IMR-90 (cell line): ENCODE results near the gene DUOX2. TPM values are rescaled to one million over a fixed set of nuclear protein-coding genes. Genes with fewer than 3 reads are reported as not detected.
A peak's percentile ranks its signal among the peaks of the same experiment; 100 is the strongest.

Experiments used
- ATAC-seq: fragments of 200-7000 bp; cut with Tn5 transposase; 2 replicates; pipeline ENCODE4 v1.9.1; 2020; ENCODE audit warnings: low read depth, mild to moderate bottlenecking, moderate library complexity
- BruUV-seq: library from RNA; stranded (reverse); fragments of 400-500 nt; replicated peaks from 2 replicates; lab custom pipeline; 2021; lab: Mats Ljungman, UMichigan
- CTCF ChIA-PET: fragments of 300-600 bp; formaldehyde crosslinking; extraction: SDS; loops from one replicate; lab custom pipeline; 2021; ENCODE audit warnings: antibody characterized with exemption; lab: Yijun Ruan, JAX
- POLR2A ChIA-PET: fragments of 300-600 bp; sonication (Branson Sonifier 250); formaldehyde crosslinking; loops from one replicate; lab custom pipeline; 2022; ENCODE audit warnings: antibody characterized with exemption; ENCODE audit not compliant: unreplicated experiment; lab: Charles Lee
- DNase-seq: peaks from one replicate; pipeline ENCODE4 v3.0.0; 2013
- H2AFZ ChIP-seq: replicated peaks from 2 replicates; pipeline ENCODE3; 2013; ENCODE audit warnings: low read length, mild to moderate bottlenecking; ENCODE audit not compliant: poor library complexity
- H2AK5ac ChIP-seq: 2 replicates; pipeline ENCODE4 v1.6.1; 2013; ENCODE audit warnings: low read depth, low read length, inconsistent platforms
- H2AK9ac ChIP-seq: replicated peaks from 2 replicates; pipeline ENCODE3; 2013; ENCODE audit warnings: mild to moderate bottlenecking, low read depth, low read length, moderate library complexity; ENCODE audit not compliant: poor library complexity
- H2BK120ac ChIP-seq: 2 replicates; pipeline ENCODE4 v1.6.1; 2013; ENCODE audit warnings: low read depth, low read length, inconsistent platforms
- H2BK15ac ChIP-seq: 3 replicates; pipeline ENCODE4 v1.6.1; 2013; ENCODE audit warnings: low read depth, low read length, inconsistent platforms
- H2BK20ac ChIP-seq: 2 replicates; pipeline ENCODE4 v1.6.1; 2013; ENCODE audit warnings: low read depth, mild to moderate bottlenecking, inconsistent platforms, low read length, moderate library complexity
- H2BK5ac ChIP-seq: 2 replicates; pipeline ENCODE4 v1.6.1; 2013; ENCODE audit warnings: mild to moderate bottlenecking, low read depth, low read length, inconsistent platforms; ENCODE audit not compliant: poor library complexity, severe bottlenecking
- H3K14ac ChIP-seq: replicated peaks from 2 replicates; pipeline ENCODE4 v1.6.1; 2013; ENCODE audit warnings: low read depth, low read length, inconsistent platforms
- H3K18ac ChIP-seq: 2 replicates; pipeline ENCODE4 v1.6.1; 2013; ENCODE audit warnings: low read depth, low read length, control low read depth
- H3K23ac ChIP-seq: 2 replicates; pipeline ENCODE4 v1.6.1; 2013; ENCODE audit warnings: low read depth, low read length, inconsistent platforms
- H3K27ac ChIP-seq: 2 replicates; pipeline ENCODE4 v1.5.1; 2013; ENCODE audit warnings: mild to moderate bottlenecking, control low read depth, low read length; ENCODE audit not compliant: insufficient read depth
- H3K27me3 ChIP-seq: 2 replicates; pipeline ENCODE4 v1.6.1; 2013; ENCODE audit warnings: low read length; ENCODE audit not compliant: control insufficient read depth, insufficient read depth
- H3K36me3 ChIP-seq: 2 replicates; pipeline ENCODE4 v1.6.1; 2013; ENCODE audit warnings: low read length, mixed read lengths; ENCODE audit not compliant: control insufficient read depth, insufficient read depth
- H3K4ac ChIP-seq: 2 replicates; pipeline ENCODE4 v1.6.1; 2013; ENCODE audit warnings: low read depth, low read length, inconsistent platforms
- H3K4me1 ChIP-seq: 2 replicates; pipeline ENCODE4 v1.6.1; 2013; ENCODE audit warnings: low read length, mixed read lengths; ENCODE audit not compliant: control insufficient read depth, insufficient read depth
- H3K4me2 ChIP-seq: 2 replicates; pipeline ENCODE4 v1.6.1; 2013; ENCODE audit warnings: low read depth, mild to moderate bottlenecking, control low read depth, low read length, moderate library complexity
- H3K4me3 ChIP-seq: 2 replicates; pipeline ENCODE4 v1.5.1; 2013; ENCODE audit warnings: low read depth, mild to moderate bottlenecking, control low read depth, low read length, moderate library complexity; ENCODE audit not compliant: insufficient read depth
- H3K56ac ChIP-seq: 2 replicates; pipeline ENCODE4 v1.6.1; 2013; ENCODE audit warnings: low read length, inconsistent platforms; ENCODE audit not compliant: insufficient read depth; ENCODE audit errors: extremely low read depth
- H3K79me1 ChIP-seq, 2 experiments: 2 replicates each; pipeline ENCODE4 v1.6.1; 2013; ENCODE audit warnings: low read length in 2 of 2, inconsistent platforms in 1 of 2, low read depth in 1 of 2
- H3K9ac ChIP-seq: 2 replicates; pipeline ENCODE4 v1.6.1; 2013; ENCODE audit warnings: low read depth, low read length, control low read depth
- H3K9me1 ChIP-seq: 2 replicates; pipeline ENCODE4 v1.6.1; 2013; ENCODE audit warnings: low read length, inconsistent platforms; ENCODE audit not compliant: insufficient read depth
- H3K9me3 ChIP-seq: 2 replicates; pipeline ENCODE4 v1.6.1; 2013; ENCODE audit warnings: low read length; ENCODE audit not compliant: control insufficient read depth, insufficient read depth
- H4K20me1 ChIP-seq: 2 replicates; pipeline ENCODE4 v1.6.1; 2013; ENCODE audit warnings: low read length, inconsistent platforms; ENCODE audit not compliant: insufficient read depth
- H4K5ac ChIP-seq: 2 replicates; pipeline ENCODE4 v1.6.1; 2013; ENCODE audit warnings: mild to moderate bottlenecking, low read depth, low read length, control low read depth
- H4K8ac ChIP-seq, 2 experiments: 2 replicates each; pipeline ENCODE4 v1.6.1; 2013; ENCODE audit warnings: low read depth in 2 of 2, low read length in 2 of 2, control low read depth in 1 of 2, inconsistent platforms in 1 of 2
- H4K91ac ChIP-seq: 2 replicates; pipeline ENCODE4 v1.6.1; 2013; ENCODE audit warnings: low read depth, low read length, inconsistent platforms; ENCODE audit not compliant: insufficient read depth
- BHLHE40 ChIP-seq: fragments of 150-350 bp; IDR thresholded peaks from 2 replicates; pipeline ENCODE4 v1.6.1; 2016; ENCODE audit warnings: mild to moderate bottlenecking, low read depth, low read length
- CEBPB ChIP-seq: IDR thresholded peaks from 2 replicates; pipeline ENCODE4 v1.6.1; 2012; ENCODE audit warnings: low read depth, low read length, improper control_type of control experiment
- CHD1 ChIP-seq: IDR thresholded peaks from 2 replicates; pipeline ENCODE4 v1.6.1; 2012; ENCODE audit warnings: low read depth, low read length, improper control_type of control experiment
- CTCF ChIP-seq: conservative IDR thresholded peaks from 2 replicates; pipeline ENCODE4 v1.5.1; 2012; ENCODE audit warnings: mild to moderate bottlenecking, low read depth, low read length, improper control_type of control experiment
- ELK1 ChIP-seq: fragments of 150-350 bp; IDR thresholded peaks from 2 replicates; pipeline ENCODE4 v1.6.1; 2016; ENCODE audit warnings: low read depth, mild to moderate bottlenecking, low read length, moderate library complexity, borderline replicate concordance
- FOS ChIP-seq: fragments of 150-350 bp; IDR thresholded peaks from 2 replicates; pipeline ENCODE4 v1.6.1; 2016; ENCODE audit warnings: low read depth, low read length
- MAFK ChIP-seq: IDR thresholded peaks from 2 replicates; pipeline ENCODE4 v1.6.1; 2012; ENCODE audit warnings: low read depth, low read length, improper control_type of control experiment
- MAZ ChIP-seq: IDR thresholded peaks from 2 replicates; pipeline ENCODE4 v1.6.1; 2012; ENCODE audit warnings: low read depth, mild to moderate bottlenecking, low read length, improper control_type of control experiment, moderate library complexity, borderline replicate concordance
- MXI1 ChIP-seq: IDR thresholded peaks from 2 replicates; pipeline ENCODE4 v1.6.1; 2012; ENCODE audit warnings: low read depth, mild to moderate bottlenecking, low read length, moderate library complexity, borderline replicate concordance
- NFE2L2 ChIP-seq: fragments of 150-350 bp; IDR thresholded peaks from 2 replicates; pipeline ENCODE4 v1.6.1; 2016; ENCODE audit warnings: low read depth, mild to moderate bottlenecking, low read length
- POLR2A ChIP-seq: IDR thresholded peaks from 2 replicates; pipeline ENCODE4 v1.6.1; 2012; ENCODE audit warnings: mild to moderate bottlenecking, low read depth, low read length
- RAD21 ChIP-seq: IDR thresholded peaks from 2 replicates; pipeline ENCODE4 v1.6.1; 2012; ENCODE audit warnings: low read length, improper control_type of control experiment
- RCOR1 ChIP-seq: IDR thresholded peaks from 2 replicates; pipeline ENCODE4 v1.6.1; 2012; ENCODE audit warnings: mild to moderate bottlenecking, low read length, improper control_type of control experiment; ENCODE audit not compliant: insufficient replicate concordance
- RFX5 ChIP-seq: IDR thresholded peaks from 2 replicates; pipeline ENCODE4 v1.8.0; 2012; ENCODE audit warnings: low read depth, mild to moderate bottlenecking, low read length, moderate library complexity
- SMC3 ChIP-seq: fragments of 150-350 bp; IDR thresholded peaks from 2 replicates; pipeline ENCODE4 v1.6.1; 2016; ENCODE audit warnings: low read depth, mild to moderate bottlenecking, antibody characterized with exemption, low read length, moderate library complexity
- WGBS, 2 experiments: methylation state at CpG; one replicate each; pipeline versions ENCODE4 v1.1.5 to v1.1.7; 2013; ENCODE audit warnings: missing lambda C conversion rate in 2 of 2; ENCODE audit not compliant: insufficient read length in 1 of 2; ENCODE audit errors: extremely low coverage in 2 of 2; 5-methylcytosine and 5-hydroxymethylcytosine counted together
- dilution Hi-C: fragments of 300-500 bp; cut with HindIII; formaldehyde crosslinking; loops from one replicate; pipeline ENCODE4 v1.14.3; 2018; ENCODE audit warnings: low sequenced_read_pairs; ENCODE audit not compliant: unreplicated experiment
- in situ Hi-C: fragments of 300-500 bp; cut with MboI; formaldehyde crosslinking; loops from 3 replicates; pipeline ENCODE4 v1.14.3; 2019; ENCODE audit warnings: low sequenced_read_pairs, inconsistent platforms, mixed read lengths
- intact Hi-C: fragments of 100-400 bp; cut with micrococcal nuclease; formaldehyde crosslinking; loops from 2 replicates; pipeline ENCODE4 v1.10.0; 2022
- polyA plus RNA-seq, 3 experiments: library from polyadenylated mRNA; depleted of rRNA; stranded (reverse); fragments of >200 nt; gene quantifications; 2 replicates each; pipeline ENCODE4 v1.2.3, GENCODE V29; 2012; ENCODE audit warnings: low replicate concordance in 1 of 3
- total RNA-seq: library from RNA; depleted of rRNA; stranded (reverse); fragments of >200 nt; gene quantifications from 2 replicates; pipeline ENCODE4 v1.2.3, GENCODE V29; 2012
- TF ChIP-seq, protein P1 (sequence below): fragments of 150-350 bp; IDR thresholded peaks from 2 replicates; pipeline ENCODE4 v1.6.1; 2017; ENCODE audit warnings: mild to moderate bottlenecking, antibody characterized with exemption, low read length, low read depth

DUOX2 gene
- total and polyA plus RNA-seq, 2 of the 4 experiments (the other 2 are of a cell fraction) = not detected

DNA sequence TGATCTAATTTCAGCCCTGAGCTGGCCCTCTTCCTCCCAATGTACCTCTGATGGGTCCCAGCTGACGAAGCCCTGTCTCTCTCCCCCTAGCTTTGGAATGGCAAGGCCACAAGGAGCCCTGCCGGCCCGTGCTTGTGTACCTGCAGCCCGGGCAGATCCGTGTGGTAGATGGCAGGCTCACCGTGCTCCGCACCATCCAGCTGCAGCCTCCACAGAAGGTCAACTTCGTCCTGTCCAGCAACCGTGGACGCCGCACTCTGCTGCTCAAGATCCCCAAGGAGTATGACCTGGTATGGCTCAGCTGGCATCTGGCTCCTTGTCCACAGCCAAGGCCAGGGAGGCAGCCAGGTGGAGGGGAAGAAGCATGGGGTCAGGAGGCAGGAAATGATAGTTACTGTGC, 30.0 kb upstream of the DUOX2 start:
- CTCF ChIA-PET = no interaction called here
- POLR2A ChIA-PET = no interaction called here
- no TSS peak for BruUV-seq
- no peak overlapping the region for H2AK9ac ChIP-seq
- H4K20me1 ChIP-seq = no peaks in the 10 kb centered on the region
- no peak overlapping the region for H3K9ac ChIP-seq
- intact Hi-C loops (no loop called here), in situ Hi-C loops (no loop called here), dilution Hi-C loops (no loop called here)
- H3K4ac ChIP-seq = no peak overlapping the region
- H2BK15ac ChIP-seq = no peak overlapping the region
- no peaks in the 10 kb centered on the region for H3K9me3 ChIP-seq
- H3K4me2 ChIP-seq = no peak overlapping the region
- TF ChIP-seq CHD1 = no peak
- TF ChIP-seq RFX5 = no peak
- no peak for TF ChIP-seq MAZ
- TF ChIP-seq, protein P1, sequence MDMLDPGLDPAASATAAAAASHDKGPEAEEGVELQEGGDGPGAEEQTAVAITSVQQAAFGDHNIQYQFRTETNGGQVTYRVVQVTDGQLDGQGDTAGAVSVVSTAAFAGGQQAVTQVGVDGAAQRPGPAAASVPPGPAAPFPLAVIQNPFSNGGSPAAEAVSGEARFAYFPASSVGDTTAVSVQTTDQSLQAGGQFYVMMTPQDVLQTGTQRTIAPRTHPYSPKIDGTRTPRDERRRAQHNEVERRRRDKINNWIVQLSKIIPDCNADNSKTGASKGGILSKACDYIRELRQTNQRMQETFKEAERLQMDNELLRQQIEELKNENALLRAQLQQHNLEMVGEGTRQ = no peak
- TF ChIP-seq SMC3 = no peak
- no peak for TF ChIP-seq RAD21
- no peak for TF ChIP-seq CTCF
- no peak for TF ChIP-seq RCOR1
- TF ChIP-seq CEBPB = no peak
- no peak for TF ChIP-seq POLR2A
- TF ChIP-seq ELK1 = no peak
- TF ChIP-seq MAFK = no peak
- no peak for TF ChIP-seq FOS
- TF ChIP-seq MXI1 = no peak
- no peak for TF ChIP-seq BHLHE40
- TF ChIP-seq NFE2L2 = no peak
- H3K14ac ChIP-seq = no peak overlapping the region
- no peaks in the 10 kb centered on the region; the same call in 1 of the 2 replicates for H3K4me1 ChIP-seq
- no peaks in the 10 kb centered on the region for H3K9me1 ChIP-seq
- H2AFZ ChIP-seq = peak overlapping the region; percentile 8
- no peak overlapping the region for H3K4me3 ChIP-seq
- DNase-seq (no peak), ATAC-seq (no peak)
- H2BK20ac ChIP-seq = no peak overlapping the region
- no peak overlapping the region for H3K18ac ChIP-seq
- no peak overlapping the region for H4K8ac ChIP-seq
- no peak overlapping the region for H3K56ac ChIP-seq
- H4K91ac ChIP-seq = no peak overlapping the region
- no peak overlapping the region for H4K5ac ChIP-seq
- no peak overlapping the region for H2AK5ac ChIP-seq
- H2BK120ac ChIP-seq = no peak overlapping the region
- no peak overlapping the region for H3K27ac ChIP-seq
- H2BK5ac ChIP-seq = no peak overlapping the region
- H3K23ac ChIP-seq = no peak overlapping the region
- H3K79me1 ChIP-seq = no peaks in the 10 kb centered on the region
- WGBS, 2 experiments = 70% methylated on average over 7 of the region's 11 CpGs; no CpG with 5 or more reads in 1 of the 2 experiments
- H3K27me3 ChIP-seq = peaks cover 29% of the 10 kb centered on the region; the same call in 1 of the 2 replicates
- H3K36me3 ChIP-seq = no peaks in the 10 kb centered on the region
